Measurements from ENCODE around the gene GUCA2A.
A peak's percentile ranks its signal among the peaks of the same experiment; 100 is the strongest.

The GUCA2A gene

DNA sequence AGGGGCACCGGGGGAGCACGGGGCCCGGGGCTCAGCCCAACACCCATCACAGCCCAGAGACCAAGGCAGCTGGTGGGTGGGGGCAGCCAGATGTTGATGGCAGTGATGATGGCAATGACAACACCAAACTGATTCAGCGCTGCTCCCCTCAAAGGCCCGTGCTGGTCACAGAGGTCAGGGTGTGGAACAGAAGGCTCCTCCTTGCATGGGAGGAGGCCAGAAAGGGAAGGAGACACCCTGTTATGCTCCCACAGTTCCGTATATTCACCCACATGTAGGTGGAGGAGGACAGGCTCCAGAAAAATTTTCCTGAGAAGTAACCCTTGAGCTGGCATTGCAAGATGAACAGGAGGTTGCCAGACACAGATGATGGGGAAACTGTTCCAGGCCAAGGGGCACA is 10.9 kb downstream of the GUCA2A start:
- DNase-seq (ENCODE audit: low spot score) = no peak

DNA sequence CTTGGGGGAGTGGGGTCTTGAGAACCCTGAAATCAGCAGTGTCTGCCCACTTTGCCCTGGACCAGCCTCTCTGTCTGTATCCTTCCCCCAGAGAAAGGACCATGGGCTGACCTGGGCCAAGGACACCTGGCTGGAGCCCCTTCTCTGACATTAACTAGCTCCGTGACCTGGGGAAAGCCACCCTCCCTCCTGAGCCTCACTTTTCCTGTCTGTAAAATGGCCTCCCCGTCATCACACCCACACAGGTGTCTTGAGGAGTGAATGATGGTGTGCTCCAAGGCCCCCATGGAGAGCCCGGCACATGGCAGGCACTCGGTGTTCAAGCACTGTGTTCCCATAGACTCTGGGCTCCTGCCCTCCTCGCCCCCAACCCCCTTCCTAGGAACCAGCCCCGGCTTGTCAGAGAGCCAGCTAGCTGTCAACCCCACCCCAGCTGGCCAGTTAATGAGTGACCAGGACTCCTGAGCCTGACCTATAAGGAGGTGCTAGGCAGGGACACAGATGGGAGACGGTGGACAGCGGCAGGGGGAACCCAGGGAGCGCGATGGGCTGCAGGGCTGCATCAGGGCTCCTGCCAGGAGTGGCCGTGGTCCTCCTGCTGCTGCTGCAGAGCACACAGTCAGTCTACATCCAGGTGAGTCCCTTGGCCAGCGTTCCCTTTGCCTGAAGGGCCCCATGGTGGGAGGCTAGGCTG is 11.5 kb downstream of the GUCA2A start, which contains the start of gene GUCA2B:
TSS of gene GUCA2B (plus strand) at position 504 of the 694 bp plus-strand sequence. CDS start at position 545, 41 bp downstream.
- no peak for DNase-seq (ENCODE audit: low spot score)

DNA sequence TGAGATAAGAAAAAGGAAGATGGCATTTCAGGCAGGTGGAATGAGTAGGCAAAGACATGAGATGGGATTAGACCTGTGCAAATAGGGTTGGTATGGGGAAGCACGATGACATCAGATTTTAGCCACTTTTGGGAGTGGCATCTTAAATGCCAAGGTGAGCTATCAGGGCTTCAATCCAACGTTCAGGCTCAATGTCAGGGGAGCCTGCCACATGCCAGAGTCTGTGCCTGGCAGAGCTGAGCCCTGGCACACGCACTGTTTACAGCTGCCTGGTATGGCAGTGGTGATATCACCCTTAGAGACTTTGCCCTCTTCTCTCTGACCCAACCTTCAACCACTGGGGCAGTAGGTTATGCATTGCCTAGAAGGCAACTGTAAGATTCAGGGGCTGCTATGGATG is 12.4 kb downstream of the GUCA2A start:
- no peak for DNase-seq (ENCODE audit: low spot score)

DNA sequence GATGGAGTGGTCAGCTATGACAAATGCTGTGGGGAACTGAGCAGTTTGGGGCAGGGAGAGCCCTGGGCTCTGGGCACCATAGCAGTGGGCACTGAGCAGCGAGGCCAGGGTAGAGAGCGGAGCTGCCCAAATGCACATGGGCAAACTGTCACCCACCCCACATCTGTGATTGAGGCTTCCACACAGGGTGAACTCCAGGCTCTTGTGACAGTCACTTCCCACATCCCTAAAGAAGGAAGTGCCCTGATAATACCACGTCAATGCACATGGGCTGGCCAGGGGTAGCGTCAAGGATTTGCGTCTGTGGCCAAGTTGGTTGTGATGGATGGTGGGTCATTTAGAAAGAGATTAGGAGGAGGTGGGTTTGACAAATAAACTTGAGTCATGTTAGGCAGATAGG is 13.9 kb downstream of the GUCA2A start:
- DNase-seq (ENCODE audit: low spot score) = no peak

DNA sequence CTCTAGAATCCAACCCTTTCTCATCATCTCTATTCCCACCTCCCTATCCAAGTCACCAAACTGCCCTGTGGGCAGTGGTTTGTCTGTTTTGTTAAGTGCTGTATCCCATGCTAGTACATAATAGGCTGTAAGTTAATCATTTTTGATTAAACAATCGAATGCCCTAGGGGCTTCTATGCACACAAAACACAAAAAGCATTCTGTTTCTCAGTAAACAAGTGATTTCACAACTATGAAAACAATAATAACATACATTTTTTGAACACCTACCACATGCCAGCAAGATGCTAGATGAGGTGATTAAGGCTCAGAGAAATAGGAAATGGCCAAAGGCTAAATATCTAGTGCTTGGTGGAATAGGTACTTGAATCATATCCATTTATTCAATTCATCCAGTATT is 16.4 kb downstream of the GUCA2A start:
- no peak for DNase-seq (ENCODE audit: low spot score)

DNA sequence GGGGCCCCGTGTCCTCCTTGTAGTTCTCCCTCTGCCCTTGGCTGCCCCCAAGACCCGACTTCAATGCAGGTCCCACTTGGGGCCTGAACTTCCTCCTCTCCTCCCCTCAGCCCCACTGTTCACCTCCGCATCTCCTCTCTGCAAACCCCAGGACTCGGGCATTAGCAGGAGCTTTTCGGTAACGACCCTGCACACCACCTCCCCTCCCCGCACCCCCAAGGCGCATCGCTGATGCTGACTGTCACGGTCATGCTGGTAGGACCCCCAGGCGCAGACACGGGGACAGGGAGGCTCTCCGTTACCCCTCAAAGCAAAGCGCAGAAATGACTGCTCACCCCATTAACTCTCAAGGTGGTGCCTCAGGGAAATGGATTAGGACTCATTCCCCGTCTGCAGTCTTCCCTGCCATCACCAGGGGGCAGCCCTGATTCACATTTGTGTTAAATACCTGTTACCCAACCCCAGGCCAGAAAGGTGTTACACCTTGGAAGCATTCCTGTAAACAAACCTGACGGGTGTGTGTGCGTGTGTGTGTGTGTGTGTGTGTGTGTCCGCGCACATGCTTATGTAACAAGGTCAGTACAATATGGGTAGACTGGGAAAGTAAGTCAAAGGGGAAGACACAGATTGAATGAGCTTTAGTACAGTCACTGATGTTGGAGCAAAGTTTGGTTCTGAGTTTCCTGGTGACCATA is 17.8 kb downstream of the GUCA2A start:
- DNase-seq (ENCODE audit: low spot score) = peak; percentile 23

DNA sequence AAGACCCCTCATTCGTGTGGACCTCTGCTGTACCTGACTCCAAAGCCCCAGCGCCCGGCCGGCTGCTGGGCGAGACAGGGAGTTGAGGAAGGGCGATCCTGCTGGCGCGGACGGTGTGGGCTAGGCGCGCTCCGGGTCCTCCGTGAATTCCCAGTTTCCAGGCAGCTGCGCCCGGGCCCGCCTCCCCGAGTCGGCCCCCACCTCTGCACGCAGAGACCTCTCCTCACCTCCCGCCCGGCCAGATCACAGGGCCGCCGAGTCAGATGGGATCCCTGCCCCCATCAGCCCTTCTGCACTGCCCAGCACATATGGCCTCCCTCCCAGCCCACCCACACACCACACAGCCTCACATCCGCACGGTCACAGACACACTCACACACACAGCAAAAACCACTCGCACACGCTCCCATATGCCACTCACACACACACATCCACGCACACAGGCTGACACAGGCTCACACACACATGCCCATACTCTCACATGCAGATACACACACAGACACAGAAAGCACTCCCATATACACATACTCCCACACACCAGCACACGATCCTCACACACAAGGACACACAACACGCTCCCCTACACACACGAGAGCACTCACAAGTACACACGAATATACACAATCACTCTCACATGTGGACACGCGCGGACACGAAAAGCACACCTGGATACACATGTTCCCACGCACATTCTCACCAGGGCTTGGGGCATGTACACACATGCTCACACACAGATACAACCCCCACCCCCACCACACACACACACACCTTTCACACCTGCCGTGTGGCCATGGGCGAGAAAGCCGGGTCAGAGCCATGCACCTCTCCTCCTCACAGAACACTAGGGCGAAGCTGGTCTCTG is 18.6 kb downstream of the GUCA2A start:
- no peak for DNase-seq (ENCODE audit: low spot score)

DNA sequence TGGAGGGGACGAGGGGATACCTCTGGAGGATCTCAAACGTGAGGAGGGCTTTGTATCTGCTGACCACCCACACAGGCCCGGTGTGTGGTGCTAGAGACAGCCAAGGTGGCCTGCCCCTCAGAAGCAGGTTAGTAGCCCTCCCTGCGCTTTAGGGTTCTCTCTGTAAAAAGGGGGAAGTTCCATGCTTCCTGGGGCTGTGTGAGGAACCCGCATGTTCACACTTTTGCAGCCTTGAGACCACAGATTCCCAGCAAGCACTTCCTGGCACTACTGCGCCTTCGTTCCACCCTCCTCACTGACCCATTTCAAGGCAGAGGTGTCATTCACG is 19.2 kb downstream of the GUCA2A start:
- DNase-seq (ENCODE audit: low spot score) = no peak

DNA sequence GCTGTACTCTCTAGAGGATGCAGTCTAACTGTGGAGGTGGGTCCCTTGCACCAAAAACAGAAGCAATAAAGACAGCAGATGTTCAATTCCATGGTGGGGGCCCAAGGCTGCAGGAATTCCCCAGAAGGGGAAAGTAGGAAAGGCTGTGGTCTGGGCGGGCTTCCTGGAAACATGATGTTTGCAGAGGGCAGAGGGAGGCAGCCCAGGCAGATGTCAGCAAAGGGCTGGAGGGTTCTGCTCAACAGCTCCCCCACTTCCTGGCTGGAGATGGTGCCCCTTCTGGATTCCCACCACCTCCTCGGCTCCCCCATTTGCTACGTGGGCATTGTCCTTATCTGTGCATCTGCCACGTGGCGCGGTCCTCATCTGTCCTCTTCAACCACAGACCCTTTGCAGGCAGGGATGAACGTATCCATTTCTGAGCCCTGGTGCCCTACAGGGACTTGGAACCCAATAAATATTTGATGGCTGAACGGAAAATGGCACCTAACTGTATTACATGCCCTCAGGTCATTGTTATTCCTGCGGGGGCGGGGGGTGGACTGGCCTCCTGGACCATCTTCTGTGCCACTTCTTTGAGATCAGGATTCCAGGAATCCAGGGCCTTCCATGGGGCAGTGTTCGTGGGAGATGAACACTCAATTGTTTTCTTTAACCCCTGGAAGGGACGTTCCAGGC is 19.7 kb downstream of the GUCA2A start:
- no peak for DNase-seq (ENCODE audit: low spot score)

DNA sequence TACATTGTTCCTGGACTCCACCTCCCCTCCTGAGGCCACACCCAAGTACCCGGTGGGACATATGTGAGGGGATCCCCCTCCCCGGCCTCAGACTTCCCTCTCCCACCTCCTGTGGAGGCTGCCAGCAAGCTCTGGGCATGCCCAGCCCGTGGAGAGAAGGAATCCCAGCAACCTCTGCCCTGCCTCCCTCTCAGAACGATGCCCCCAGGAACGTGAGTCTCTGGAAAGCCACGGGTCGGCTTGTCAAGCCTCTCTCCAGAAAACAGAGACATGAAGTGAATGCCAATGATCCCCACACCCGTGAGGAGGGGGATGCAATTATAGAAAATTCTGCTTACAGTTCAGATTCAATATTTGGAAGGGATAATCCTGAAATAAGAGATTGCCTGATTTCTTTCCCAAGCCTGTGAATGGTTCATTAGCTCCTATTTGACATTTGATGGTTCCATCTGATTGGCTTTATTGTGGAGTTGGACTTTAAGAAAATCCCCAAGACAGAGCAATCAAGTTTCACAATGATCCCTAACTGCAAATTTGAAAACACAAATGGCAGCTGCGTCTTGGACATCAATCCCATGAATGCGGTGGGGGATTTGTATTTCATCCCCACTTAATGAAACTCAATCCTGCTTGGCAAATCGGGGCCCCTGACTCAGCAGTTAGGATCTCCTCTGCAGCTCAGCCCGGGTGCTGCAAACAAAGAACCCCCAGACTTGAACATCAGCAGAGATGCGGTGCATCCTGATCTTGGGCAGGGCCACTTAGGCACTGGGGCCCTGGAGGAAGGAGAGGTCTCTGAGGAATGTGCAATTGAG is 20.4 kb downstream of the GUCA2A start:
- no peak for DNase-seq (ENCODE audit: low spot score)

DNA sequence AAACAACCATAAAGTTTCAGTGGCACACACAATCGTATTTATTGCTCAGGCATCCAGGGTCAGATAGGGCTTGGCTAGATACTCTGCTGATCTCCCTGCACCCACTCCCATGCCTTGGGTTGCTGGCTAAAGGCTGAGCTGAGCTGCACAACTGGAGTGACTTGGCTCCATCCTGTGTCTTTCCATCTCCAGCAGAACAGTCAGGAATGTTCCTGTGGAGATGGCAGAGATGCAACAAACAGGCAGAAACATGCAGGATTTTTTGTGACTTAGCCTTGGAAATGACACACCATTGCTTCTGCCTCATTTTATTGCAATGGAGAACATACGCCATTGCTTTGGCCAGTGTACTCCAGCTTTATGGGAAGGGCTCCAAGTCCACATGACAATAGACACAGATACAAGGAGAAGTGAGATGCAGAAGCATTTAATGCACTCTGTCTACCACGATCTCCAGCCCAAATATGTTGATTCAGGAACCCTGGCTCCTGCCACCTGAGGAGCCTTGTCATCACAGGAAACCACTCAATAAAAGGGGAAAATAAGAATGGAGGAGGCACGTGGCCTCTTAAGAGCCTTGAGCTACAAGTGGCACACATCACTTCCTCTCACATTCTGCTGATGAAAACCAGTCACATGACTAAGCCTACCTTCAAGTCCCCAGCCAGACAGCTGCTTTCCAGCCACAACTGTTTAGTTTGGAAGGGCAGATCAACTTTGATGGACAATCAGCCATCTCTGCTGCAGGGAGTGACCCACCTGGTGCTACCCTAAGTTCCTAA is 21.5 kb downstream of the GUCA2A start:
- DNase-seq (ENCODE audit: low spot score) = no peak

DNA sequence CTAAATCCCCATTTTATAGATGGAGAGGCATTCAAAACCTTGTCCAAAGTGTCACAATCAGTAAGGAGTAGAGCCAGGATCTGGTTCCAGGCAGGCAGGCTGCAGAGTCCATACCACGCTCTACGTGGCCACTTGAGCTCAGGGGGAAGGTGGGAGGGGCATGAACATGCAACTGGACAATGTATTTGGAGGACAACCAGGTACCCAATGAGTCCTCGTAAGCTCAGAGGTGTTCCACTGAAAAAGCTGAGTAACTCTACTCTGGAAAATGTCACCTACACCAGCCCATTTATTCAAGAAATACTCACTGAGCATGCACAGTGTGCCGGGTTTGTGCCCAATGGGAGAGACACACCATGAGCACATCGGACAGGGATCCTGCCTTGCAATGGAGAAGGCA is 22.6 kb downstream of the GUCA2A start:
- DNase-seq (ENCODE audit: low spot score) = no peak

DNA sequence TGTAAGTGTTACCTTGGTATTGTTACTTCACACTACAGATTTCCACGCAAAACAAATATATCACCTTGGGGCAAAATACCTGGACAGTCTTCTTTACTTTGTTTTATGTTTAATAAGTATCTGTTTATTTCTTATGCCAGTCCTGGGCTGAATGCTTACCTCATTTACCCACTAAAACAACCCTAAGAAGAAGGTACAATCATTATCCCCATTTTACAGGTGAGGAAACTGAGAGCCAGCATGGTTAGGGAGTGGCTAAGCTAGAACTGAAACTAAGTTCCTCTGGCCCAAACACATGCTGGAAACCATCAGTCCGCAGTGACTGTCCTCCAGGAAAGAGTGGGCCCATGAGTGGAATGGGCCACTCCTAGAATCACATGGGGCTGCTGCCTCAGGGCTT is 24.4 kb downstream of the GUCA2A start:
- no peak for DNase-seq (ENCODE audit: low spot score)

DNA sequence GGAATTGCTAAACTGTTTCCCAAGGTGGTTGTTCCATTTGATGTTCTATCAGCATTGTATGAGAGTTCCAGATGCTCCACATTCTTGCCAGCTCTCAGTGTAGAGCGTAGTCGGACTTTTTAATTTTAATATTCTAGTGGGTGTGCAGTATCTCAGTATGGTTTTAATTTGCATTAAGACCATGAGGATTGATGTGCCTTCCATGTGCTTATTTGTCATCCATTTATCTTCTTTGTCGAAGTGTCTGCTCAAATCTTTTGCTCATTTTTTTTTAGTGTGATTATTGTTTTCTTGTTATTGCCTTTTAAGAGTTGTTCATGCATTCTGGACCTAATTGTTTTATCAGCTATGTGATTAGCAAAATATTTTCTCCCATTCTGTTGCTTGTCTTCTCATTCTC is 25.1 kb downstream of the GUCA2A start:
- DNase-seq (ENCODE audit: low spot score) = no peak

DNA sequence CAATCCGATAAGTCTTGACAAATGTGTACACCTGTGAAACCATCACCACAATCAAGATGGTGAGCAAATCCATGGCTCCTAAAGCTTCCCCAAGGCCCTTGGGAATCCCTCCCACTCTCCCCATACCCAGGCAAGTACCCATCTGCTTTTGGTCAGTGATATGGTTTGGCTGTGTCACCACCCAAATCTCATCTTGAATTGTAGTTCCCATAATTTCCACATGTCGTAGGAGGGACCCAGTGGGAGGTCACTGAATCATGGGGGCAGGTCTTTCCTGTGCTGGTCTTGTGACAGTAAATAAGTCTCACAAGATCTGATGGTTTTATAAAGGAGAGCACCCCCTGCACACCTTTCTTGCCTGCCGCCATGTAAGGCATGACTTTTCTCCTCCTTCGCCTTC is 26.0 kb downstream of the GUCA2A start:
- no peak for DNase-seq (ENCODE audit: low spot score)

DNA sequence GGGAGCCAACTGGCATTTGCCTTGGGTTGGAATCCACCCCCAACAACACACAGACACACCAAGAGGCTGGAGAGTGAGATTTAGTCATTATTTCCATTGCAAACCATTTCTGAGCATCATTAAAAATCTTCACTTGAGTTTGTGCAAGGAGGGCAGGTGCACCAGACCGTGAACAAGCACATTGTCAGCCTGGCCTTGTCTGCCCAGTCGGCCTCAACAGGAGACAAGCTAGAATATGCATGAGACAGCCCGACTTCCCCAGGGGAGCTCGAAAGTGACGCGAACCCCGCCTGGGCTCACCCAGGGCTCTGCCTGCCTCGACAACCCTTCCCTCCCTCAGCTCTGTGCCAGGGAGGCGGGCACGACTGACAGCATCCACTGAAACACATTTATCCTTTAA is 26.8 kb downstream of the GUCA2A start:
- no peak for DNase-seq (ENCODE audit: low spot score)

DNA sequence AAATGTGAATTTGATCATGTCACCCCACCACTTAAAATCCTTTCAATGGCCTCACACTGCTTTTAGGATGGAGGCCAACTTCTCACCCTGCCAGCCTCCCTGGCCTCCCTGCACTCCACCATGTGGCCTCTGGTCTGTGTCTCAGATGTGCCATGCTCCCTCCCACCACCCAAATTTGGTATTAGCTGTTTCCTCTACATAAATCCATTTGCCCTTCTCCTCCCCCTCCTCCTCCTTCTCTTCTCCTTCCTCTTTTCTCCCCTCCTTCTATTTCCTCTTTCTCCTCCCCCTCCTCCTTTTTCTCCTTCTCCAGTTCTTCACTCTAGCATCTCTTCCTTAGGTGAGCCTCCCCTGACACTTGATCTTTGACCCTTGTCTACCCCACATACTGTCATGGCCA is 28.1 kb downstream of the GUCA2A start:
- DNase-seq (ENCODE audit: low spot score) = no peak

DNA sequence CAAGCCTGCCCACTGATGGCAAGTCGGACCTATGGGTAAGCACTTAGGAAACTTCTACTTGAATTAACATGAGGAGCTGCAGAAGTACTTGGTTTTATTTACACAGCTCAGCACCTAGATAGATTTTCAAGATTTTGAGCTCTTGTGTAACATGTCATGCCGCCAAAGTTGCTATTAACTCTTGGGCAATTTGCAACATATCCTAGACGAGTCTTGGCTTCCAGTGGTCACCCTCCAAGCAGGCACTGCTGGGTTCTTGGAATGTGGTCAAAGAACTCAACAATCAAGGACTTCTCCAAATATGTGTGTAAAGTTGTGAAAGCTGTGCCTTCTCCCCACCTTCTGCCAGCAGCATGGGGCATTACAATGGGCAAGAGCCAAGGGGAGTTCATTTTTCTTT is 29.1 kb downstream of the GUCA2A start:
- DNase-seq (ENCODE audit: low spot score) = no peak

DNA sequence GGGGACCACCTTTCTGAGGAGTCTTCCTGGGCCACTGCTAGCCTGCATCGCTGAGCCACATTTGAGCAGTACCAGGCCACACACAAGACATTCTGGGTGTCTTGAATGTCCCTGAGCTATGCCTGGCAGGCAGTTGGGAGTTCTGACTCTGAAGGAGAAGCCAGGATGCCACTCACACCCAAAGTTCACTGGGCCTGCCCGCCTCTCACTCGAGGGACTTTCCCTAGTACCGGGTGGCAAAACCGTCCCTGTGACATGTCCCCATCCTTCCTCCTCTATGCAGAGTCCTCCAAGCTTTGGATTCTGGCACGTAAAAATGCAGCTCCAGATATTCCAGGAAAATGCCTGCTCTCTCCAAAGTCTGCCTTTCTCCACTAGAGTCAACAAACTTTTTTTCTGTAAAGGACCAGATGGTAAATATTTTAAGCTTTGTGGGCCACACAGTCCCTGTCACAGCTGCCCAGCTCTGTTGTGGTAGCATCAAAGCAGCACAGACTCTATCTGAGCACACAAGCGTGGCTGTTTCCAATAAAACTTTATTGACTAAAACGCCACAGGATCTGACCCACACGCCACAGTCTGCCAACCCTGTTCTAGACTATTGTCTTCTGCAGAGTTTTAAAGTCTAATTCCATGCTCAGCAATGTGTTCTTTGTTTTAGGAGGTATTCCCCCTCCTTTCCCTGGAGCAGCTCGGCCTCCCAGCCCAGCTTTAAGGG is 30.6 kb downstream of the GUCA2A start:
- DNase-seq (ENCODE audit: low spot score) = no peak

DNA sequence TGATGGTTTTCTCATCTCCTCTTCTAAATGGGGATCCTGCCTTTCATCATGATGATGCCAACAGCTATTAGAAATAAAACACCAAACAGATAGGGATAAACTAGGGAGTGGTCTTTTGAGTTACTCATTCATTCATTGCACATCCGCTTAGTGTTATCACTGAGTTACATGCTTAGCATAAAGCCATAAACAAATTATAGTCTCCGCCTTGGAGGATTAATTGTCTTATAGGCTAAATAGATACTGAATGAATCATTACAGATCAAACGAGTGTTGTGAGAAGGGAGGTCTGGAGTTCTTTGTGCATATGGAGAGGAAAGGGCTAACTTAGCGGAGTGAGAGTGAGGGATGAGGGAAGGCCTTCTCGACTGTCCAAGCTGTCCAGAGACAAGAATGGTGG is 31.2 kb downstream of the GUCA2A start:
- no peak for DNase-seq (ENCODE audit: low spot score)

All from globus pallidus (tissue), 1 donor.